AG09309 (cell line): Measurements from ENCODE around the gene MS4A18.

ENCODE experiments used
- DNase-seq: peaks from one replicate; pipeline ENCODE4 v3.0.0-alpha.2; 2010; ENCODE audit warnings: low read depth
- H3K4me3 ChIP-seq: 2 replicates; pipeline ENCODE4 v1.5.1; 2011; ENCODE audit warnings: mild to moderate bottlenecking, low read depth, low read length, moderate library complexity; ENCODE audit not compliant: control insufficient read depth
- TF ChIP-seq, protein P1 (sequence below): IDR thresholded peaks from 2 replicates; pipeline ENCODE4 v1.5.1; 2011; ENCODE audit warnings: mild to moderate bottlenecking, low read depth, low read length, inconsistent platforms; ENCODE audit not compliant: insufficient read depth, control insufficient read depth; ENCODE audit errors: missing control alignments

MS4A18 gene

DNA sequence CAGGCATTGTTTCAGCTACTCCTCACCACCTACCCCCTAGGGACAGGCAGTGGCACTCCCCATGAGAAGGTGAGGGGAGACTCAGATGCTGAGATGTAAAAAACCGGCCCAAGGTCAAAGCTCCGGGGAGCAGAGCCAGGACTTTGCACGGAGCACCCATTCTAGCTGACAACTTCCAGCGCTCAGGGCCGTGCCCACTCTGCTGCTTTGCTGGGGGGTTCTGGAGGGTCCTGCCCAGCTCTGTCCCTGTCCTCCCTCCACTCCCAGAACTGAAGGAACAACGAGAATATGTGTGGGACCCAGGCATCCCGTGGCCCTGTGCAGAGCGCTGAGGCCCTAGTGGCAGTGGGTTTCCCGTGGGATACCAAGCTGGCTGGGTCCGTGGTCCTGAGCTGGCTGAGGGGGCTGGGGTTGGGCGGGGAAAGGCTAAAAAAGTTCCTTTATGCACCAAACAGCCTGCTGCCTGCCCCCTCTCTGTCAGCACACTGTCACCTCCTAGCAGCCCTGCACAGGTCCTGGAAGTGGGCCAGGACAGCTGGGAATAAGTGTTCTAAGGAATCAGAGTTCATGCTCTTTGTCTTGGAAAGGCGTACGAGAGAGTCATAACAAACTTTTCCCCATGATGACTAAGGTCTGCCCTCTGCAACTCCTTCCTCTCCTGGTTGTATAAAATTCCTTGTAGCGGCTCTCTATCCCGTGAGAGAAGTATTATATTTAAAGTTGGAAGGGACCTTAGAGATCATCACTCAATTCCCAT, 62.5 kb downstream of the MS4A18 start:
- TF ChIP-seq, protein P1, sequence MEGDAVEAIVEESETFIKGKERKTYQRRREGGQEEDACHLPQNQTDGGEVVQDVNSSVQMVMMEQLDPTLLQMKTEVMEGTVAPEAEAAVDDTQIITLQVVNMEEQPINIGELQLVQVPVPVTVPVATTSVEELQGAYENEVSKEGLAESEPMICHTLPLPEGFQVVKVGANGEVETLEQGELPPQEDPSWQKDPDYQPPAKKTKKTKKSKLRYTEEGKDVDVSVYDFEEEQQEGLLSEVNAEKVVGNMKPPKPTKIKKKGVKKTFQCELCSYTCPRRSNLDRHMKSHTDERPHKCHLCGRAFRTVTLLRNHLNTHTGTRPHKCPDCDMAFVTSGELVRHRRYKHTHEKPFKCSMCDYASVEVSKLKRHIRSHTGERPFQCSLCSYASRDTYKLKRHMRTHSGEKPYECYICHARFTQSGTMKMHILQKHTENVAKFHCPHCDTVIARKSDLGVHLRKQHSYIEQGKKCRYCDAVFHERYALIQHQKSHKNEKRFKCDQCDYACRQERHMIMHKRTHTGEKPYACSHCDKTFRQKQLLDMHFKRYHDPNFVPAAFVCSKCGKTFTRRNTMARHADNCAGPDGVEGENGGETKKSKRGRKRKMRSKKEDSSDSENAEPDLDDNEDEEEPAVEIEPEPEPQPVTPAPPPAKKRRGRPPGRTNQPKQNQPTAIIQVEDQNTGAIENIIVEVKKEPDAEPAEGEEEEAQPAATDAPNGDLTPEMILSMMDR, result no peak
- no peak overlapping the region for H3K4me3 ChIP-seq
- no peak for DNase-seq

DNA sequence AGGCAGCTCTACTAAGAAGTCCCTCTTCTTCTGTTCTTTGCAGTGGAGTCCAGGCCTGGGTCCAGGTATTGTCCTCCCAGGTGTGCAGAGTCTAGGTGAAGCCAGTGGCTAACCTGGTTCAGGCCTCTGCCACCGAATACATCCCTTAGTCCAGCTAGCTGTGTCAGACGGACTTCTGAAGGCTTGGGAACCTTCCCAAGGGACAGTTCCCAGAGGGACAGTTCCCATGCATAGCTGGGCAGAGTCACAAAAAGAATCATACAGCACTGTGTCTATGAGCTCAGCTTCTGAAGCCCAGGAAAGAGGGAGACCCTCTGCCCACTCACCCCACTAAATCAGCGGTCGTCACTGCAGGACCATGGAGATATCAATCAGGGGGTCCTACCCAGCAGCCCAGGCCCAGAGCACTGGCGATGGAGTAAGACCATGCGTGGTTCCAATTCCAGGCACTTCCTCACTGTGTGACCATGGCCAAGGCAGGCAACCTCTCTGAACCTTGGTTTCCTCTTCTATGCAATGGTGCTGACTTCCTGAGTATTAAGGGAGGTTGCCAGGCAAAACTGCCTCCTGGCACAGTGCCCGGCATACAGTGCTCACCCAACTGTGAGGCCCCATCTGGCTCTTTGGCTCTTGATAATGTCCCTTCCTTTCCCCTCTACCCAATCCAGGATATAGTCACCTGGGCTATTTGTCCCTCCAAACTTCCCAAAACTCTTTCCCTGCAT, 64.0 kb downstream of the MS4A18 start:
- H3K4me3 ChIP-seq, result no peak overlapping the region
- TF ChIP-seq, protein P1, result no peak
- no peak for DNase-seq

DNA sequence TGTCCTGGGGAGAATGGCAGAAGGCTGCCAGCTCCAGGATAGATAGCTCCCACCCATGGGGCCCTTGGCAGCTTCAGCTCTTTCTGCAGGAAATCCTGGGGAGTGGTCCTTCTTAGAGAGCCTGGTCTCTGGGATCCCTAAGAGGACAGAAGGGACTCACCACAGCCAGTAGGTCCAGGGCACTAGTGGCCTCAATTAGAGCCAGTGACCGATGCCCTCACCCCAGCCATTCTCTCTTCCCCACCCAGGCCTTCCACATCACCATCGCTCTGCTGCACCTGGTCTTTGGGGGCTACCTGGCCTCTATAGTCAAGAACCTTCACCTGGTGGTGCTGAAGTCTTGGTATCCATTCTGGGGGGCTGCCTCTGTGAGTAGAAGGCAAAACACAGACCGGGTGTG, 66.2 kb downstream of the MS4A18 start:
- TF ChIP-seq, protein P1, result no peak

DNA sequence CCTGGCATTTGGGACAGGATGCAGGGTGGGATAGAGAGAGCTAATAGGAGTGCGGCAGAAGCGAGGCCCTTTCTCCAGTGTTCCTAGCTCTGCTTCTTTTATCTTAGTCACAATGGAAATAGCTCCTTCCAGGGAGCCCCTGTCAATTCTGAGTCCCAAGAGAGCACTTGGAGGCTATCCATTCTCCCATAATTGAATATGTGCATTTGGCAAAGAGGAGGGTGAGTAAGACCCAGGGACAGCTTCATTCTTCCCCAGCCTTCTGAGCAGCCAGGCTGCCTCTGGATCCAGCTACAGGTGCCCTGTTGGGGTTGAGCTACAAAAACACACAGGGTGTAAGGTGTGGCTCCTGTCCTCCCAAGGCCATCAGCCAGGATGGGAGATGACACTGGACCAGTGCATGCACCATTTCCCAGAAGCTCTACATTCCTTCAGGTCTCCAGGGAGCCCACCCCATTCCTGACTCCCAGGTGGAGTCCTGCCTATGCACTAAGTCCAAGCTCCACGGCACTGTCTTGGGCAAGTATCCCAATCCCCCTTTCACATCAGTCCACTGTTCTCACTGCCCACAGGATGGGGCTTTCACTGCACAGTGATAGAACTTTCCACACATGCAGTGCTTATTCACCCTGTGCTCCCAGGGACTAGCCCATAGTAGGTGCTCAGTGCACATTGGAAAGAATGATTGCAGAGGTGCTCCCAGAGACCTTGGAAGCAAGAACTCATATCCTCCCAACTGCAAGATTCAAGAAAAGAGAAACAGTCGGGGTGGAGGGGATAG, 66.8 kb downstream of the MS4A18 start:
- TF ChIP-seq, protein P1, result no peak
- DNase-seq, result no peak
- H3K4me3 ChIP-seq, result no peak overlapping the region

More for the DNA sequence above, 66.2 kb downstream of the MS4A18 start:
- no peak for DNase-seq
- no peak overlapping the region for H3K4me3 ChIP-seq

DNA sequence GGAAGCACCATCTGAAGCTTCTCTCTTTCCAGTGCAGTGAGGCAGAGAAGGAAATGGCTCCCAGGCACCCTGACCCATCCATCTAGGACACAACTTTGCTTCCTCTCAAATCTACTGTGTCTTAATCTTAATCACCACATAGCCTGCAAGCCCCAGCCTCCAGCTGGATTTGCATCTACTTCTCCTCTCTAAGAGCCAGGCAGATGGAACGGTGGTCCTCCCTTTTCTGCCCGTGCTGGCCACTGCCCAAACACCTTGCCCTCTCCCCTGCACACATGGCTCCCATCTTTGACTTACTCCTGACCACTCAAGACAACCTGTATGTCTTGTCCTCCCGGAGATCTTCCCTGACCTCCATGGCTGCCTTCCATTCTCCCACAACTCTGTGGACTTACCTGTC, 68.0 kb downstream of the MS4A18 start:
- TF ChIP-seq, protein P1, result no peak
- no peak overlapping the region for H3K4me3 ChIP-seq
- DNase-seq, result no peak
